Measurements from ENCODE around the gene PTCD3. TPM values are rescaled to one million over a fixed set of nuclear protein-coding genes. Genes with fewer than 3 reads are reported as not detected.

PTCD3 gene
- 100 to 1,000 TPM; 193 to 230 TPM for total RNA-seq

DNA sequence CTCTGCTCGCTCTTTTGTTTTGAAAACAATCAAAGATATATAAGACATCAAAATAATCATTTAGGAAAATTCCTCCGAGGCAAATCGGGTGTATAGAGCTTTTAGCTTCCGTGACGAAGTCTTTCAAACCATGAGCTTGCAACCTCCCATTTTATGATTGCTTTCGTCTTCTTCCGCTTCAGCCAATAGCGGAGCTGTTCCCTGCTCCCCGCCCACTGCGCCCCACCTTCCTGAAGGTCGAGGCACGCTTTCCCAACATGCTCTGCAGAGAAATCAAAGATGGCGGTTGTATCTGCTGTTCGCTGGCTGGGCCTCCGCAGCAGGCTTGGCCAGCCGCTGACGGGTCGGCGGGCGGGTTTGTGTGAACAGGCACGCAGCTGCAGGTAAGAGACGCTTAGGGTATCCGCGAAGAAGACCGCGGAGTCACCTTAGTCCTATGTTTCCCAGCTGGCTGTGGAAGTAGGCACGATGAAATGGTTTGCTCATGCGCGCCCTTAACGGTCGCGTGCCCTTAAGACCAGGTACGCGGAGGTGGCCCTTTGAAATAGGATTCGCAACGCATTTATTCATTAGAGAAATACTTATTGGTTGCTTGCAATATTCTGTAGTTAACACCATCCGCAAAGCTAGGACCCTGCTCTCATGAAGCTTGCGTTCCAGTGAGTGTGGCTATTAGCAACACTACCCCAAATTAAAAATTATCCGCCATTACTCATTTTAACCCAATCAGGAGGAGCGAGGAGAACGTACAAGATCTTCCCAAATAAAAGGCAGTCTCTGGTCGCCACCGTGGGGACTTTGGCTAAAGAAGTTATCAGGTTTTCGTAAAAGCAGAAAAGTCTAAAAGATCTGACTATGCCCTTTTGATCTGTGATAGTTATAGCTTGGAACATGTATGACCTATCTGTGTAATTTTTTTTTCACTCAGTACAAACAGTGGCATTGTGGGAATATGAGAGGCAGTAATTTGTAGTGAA, at the start of gene PTCD3:
PTCD3 (plus strand) TSS at position 267 of the 977 bp plus-strand sequence; CDS start at position 280, 13 bp downstream.
- Mint-ChIP-seq H3K27ac (peak within 1 kb of the TSS; percentile 96 to 100), H3K9me3 (no peaks in the 10 kb centered on the region), H3K36me3 (peaks cover 52 to 55% of the 10 kb centered on the region in 2 donors)
- ATAC-seq = peak; percentile 91 to 93
- peak; percentile 88 to 91 for DNase-seq (ENCODE audit: low spot score in 2 of 2)

DNA sequence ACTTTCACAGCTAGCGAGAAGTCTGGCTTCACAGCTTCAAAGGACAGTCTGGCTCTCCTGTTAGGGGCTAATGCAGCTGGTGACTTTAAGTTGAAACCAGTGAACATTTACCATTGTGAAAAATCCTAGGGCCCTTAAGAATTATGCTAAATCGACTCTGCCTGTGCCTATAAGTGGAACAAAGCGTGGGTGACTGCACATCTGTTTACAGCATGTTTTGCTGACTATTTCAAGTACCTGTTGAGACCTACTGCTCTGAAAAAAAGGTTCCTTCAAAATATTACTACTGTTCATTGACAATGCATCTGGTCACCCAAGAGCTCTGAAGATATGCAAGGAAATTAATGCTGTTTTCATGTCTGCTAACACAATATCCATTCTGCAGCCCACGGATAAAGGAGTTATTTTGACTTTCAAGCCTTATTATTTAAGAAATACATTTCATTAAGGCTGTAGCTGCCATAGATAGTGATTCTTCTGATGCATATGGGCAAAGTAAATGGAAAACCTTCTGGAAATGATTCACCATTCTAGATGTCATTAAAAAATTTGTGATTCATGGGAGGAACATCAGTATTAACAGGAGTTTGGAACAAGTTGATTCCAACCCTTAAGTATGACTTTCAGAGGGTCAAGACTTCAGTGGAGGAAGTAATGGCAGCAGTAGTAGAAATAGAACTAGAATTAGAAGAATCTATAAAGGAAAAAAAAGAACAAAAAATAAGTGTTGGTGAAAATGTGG, 49.3 kb upstream of the PTCD3 start:
- no peak for DNase-seq (ENCODE audit: low spot score in 2 of 2)
- no peaks in the 10 kb centered on the region for H3K9me3 Mint-ChIP-seq
- no peak for ATAC-seq
- peaks cover 8 to 38% of the 10 kb centered on the region in 2 donors for H3K36me3 Mint-ChIP-seq
- H3K27ac Mint-ChIP-seq = no peak overlapping the region

DNA sequence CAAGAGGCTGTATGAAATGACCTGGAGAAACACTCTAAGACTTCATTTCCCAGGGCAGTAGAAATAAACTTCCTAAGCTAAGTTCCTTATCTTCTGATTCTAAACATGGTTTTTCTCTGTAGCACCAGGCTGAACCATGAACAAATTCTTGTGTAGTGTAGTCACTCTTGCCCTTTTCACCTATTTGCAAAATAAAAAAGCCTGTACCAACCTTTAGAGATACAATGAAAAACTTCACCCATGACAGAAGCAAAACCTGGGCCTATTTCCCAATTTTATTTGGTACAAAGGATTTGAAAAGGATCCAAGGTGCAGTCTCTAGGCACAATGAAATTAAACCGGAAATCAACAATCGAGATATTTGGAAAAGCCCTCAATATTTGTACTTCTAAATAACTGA, 44.0 kb upstream of the PTCD3 start:
- ATAC-seq = no peak
- no peak for DNase-seq (ENCODE audit: low spot score in 2 of 2)
- Mint-ChIP-seq H3K9me3 (no peaks in the 10 kb centered on the region), H3K27ac (peak overlapping the region in 1 of 2 donors; percentile 28), H3K36me3 (peaks cover 43 to 47% of the 10 kb centered on the region in 2 donors)

DNA sequence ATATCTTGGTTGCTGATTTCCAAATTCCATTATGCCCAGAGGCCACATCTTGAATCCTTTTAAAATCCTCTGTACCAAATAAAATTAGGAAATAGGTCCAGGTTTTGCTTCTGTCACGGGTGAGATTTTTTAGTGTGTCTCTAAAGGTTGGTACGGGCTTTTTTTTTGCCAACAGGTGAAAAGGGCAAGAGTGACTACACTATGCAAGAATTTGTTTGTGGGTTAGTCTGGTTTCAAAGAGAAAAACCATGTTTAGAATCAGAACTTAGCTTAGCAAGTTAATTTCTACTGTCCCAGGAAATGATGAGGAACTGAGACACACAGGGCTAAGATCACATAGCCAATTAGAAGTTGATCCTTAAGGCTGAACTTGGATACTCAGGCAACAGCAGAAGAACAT, 42.0 kb upstream of the PTCD3 start:
- no peak overlapping the region for H3K27ac Mint-ChIP-seq
- no peak for DNase-seq (ENCODE audit: low spot score in 2 of 2)
- no peaks in the 10 kb centered on the region for H3K9me3 Mint-ChIP-seq
- no peak for ATAC-seq
- H3K36me3 Mint-ChIP-seq = peaks cover 43 to 55% of the 10 kb centered on the region in 2 donors

- peaks cover 55 to 59% of the 10 kb centered on the region in 2 donors for H3K36me3 Mint-ChIP-seq
Measured at GRCh38 chr2:86065512-86065911, 40.5 kb upstream of the PTCD3 start.

DNA sequence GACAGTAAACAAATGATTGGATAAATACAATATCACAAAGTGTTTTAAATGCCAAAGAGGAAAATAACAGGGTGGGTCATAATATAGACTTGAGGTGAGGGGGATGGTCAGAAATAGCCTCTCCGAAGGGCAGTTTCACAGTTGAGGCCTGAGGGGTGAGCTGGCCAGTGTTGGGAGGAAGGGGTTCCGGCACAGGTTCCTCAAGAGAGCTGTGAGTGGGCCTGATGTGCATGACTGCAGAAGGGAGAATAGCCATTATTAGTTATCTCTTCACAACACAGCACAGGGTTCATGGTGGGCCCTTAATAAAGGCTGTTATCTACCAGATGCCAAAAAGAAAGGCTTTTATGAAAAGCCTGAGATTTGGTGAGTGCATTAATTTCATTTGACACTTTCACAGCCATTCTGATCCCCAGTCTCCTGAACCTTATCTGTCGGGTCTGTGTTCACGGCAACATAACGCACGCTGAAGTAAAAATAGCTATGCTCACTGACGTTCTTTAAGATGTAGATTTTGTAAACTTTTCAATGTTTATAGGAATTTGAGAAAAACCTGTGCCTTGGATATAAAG, 39.9 kb upstream of the PTCD3 start:
- Mint-ChIP-seq H3K36me3 (peaks cover 55 to 65% of the 10 kb centered on the region in 2 donors), H3K27ac (no peak overlapping the region)

More at GRCh38 chr2:86065512-86065911, 40.5 kb upstream of the PTCD3 start:
- Mint-ChIP-seq H3K9me3 (no peaks in the 10 kb centered on the region), H3K27ac (no peak overlapping the region)
- ATAC-seq = no peak
- no peak for DNase-seq (ENCODE audit: low spot score in 2 of 2)

DNA sequence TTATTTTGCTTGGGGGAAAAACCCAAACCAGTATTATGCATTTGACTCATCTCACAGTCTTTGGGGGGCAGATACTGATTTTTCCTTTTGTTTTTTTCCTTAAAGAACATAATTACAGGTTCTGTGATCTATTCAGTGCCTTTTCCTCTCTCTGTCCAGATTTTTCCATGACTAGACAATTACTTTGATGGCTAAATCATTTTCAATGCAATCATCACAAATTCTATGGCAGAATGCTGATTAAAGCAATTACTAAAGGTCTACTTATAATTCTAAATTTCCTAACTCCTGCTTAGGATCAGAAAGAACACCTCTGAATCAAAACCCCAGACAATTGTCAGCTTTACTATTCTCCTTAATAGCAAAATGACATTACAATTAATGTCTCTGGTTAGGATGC, 39.1 kb upstream of the PTCD3 start:
- no peak for ATAC-seq
- H3K27ac Mint-ChIP-seq = no peak overlapping the region
- H3K36me3 Mint-ChIP-seq = peaks cover 58 to 73% of the 10 kb centered on the region in 2 donors

More for the DNA sequence above, 39.9 kb upstream of the PTCD3 start:
- no peak for ATAC-seq
- H3K9me3 Mint-ChIP-seq = no peaks in the 10 kb centered on the region
- no peak for DNase-seq (ENCODE audit: low spot score in 2 of 2)

DNA sequence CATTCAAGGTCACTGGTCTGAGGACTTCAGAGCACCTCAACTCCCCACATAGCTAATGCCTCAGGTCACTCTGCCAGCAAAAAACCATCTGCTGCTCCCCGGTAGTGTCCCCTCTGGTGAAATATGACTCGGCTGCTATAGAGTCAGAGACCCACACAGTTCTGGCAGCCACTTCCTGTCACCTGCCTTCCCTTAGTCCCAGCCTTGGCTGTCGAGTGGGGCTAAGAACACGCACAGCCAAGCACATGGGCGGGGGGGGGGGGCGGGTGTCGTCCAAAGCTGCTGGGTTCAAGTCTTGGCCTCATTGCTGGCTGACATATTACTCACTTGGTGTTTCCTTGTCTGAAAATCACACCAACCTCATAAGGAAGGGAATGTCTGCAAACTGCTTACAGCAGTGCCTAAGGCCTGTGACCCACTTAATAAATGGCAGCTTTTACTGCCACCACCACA, 37.9 kb upstream of the PTCD3 start:
- Mint-ChIP-seq H3K27ac (no peak overlapping the region), H3K36me3 (peaks cover 57 to 70% of the 10 kb centered on the region in 2 donors), H3K9me3 (no peaks in the 10 kb centered on the region)
- peak in 1 of 2 donors; percentile 72 for DNase-seq (ENCODE audit: low spot score in 2 of 2)
- ATAC-seq = peak; percentile 84 to 100

More for the DNA sequence above, 39.1 kb upstream of the PTCD3 start:
- H3K9me3 Mint-ChIP-seq = no peaks in the 10 kb centered on the region
- no peak for DNase-seq (ENCODE audit: low spot score in 2 of 2)

DNA sequence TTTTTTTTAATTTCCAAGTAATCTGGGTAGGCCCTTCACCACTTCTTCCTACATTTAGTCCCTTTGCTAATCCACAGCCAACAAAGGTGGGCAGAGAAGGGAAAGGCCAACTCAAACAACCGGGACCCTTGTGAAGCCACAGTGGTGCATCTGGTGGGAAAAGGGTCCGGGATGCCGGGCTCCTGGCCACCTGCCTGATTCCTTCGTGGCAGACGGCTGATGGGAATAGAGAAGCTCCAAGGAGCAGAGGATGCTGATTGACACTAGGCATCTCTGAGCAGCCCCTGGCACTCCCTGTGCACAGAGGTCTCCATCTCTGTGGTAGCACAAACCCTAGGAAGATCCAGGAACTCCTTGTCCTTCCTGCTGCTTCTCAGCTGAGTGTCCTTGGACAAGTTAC, 37.4 kb upstream of the PTCD3 start:
- DNase-seq (ENCODE audit: low spot score in 2 of 2) (no peak), ATAC-seq (no peak)
- no peaks in the 10 kb centered on the region for H3K9me3 Mint-ChIP-seq
- peaks cover 58 to 65% of the 10 kb centered on the region in 2 donors for H3K36me3 Mint-ChIP-seq
- no peak overlapping the region for H3K27ac Mint-ChIP-seq

DNA sequence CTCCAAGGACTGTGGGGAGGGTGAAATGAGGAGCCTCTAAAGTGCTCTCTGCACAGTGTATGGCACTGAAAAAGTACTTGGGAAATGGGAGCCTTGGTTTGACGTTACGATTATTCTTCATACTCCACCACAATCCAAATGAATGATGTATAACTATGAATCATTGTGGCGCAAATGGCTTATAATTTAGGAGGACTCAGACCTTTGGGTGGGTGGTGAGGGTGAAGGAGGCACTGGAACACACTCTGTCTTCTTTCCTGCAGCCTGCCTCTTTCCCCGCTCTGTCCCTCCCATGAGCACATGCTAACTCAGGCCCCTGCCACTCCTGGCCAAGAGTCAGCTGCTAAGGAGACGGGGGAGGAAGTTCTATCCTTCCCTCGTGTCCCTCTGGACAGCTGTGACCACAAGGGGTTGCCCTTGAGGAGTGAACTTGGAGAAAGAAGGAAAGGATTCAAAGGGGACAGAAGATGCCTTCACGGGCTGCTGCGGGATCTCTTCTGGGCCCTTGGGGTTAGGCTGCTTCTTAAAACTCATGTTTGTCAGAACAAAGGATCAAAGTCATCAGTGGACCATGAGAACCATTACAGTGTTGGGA, 36.8 kb upstream of the PTCD3 start:
- peak overlapping the region; percentile 12 to 63 for H3K27ac Mint-ChIP-seq

DNA sequence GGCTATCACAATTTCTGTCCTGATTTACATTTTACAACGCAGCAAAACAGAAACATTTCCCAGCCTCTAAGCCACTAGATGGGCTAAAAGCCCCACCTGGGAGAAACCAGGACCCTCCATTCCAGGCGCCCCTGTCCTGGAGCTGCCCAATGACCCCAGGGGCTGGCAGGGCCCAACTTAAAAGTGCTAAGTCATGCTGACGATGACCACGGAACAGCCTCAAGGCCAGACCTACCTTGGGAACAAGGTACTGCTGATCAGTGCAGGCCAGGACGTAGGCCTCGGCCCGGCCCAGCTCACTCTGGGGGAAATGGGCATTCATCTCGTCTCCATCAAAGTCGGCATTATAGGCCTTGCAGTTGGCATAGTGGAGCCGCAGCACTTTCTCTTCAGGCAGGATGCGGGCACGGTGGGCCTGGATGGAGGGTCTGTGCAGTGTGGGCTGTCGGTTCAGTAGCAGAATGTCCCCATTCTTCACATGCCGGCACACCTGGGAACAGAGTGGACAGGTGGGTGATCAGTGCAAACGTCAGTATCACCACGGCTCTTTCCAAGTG, 36.2 kb upstream of the PTCD3 start:
- ATAC-seq = no peak
- H3K9me3 Mint-ChIP-seq = no peaks in the 10 kb centered on the region
- H3K27ac Mint-ChIP-seq = no peak overlapping the region
- no peak for DNase-seq (ENCODE audit: low spot score in 2 of 2)
- peaks cover 53% of the 10 kb centered on the region in 2 donors for H3K36me3 Mint-ChIP-seq

More for the DNA sequence above, 36.8 kb upstream of the PTCD3 start:
- peaks cover 58 to 60% of the 10 kb centered on the region in 2 donors for H3K36me3 Mint-ChIP-seq
- no peak for DNase-seq (ENCODE audit: low spot score in 2 of 2)
- H3K9me3 Mint-ChIP-seq = no peaks in the 10 kb centered on the region
- ATAC-seq = no peak

DNA sequence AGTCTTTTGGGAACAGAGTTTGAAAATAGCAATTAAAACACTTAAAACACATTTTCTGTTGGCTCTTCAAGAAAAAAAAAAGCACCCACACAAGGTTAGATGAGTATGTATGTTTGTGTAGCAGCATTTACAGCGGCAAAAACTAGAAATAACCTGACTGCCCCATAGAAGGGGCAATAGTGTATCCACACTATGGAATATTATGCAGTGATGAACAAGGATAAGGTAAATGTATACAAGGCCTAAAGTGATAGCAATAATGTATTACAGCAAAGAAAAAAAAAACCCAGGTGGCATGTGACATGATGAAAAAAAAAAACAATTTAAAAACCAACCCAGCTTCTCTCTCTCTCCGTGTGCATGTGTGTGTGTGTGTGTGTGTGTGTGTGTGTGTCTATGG, 35.2 kb upstream of the PTCD3 start:
- no peak for DNase-seq (ENCODE audit: low spot score in 2 of 2)
- Mint-ChIP-seq H3K36me3 (peaks cover 43% of the 10 kb centered on the region in 2 donors), H3K27ac (no peak overlapping the region), H3K9me3 (no peaks in the 10 kb centered on the region)
- no peak for ATAC-seq

DNA sequence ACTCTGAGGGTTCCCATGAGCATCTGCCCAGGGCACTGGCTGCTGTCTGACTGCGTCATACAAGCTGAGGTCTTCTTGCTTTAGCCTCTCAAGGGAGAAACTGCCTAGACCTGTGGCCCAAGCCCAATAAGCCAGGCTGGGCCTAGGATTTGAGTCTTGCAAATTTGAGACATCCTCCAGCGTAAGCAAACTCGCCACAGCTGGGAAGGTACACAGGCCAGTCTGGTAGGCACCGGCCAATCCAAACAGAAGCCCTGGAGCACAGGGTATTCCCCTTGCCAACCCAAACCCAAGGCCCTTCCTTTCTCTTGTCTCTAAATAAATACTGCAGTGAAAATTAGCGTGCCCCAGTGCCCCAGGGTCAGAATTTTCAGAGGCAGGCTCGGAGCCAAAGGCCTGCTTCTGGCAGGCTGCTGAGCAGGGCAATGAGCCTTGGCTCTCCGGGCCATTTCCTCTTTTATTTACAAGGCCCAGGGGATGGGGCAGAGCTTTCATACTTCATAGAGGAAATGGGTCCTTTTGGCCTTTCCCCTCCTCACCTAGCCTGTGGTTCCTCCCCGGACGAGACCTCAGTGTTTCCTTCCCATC, 33.7 kb upstream of the PTCD3 start:
- H3K27ac Mint-ChIP-seq = peak overlapping the region in 1 of 2 donors; percentile 70
- ATAC-seq (no peak), DNase-seq (ENCODE audit: low spot score in 2 of 2) (no peak)
- no peaks in the 10 kb centered on the region for H3K9me3 Mint-ChIP-seq
- peaks cover 34 to 43% of the 10 kb centered on the region in 2 donors for H3K36me3 Mint-ChIP-seq

GRCh38 chr2:86073225-86073624, 32.8 kb upstream of the PTCD3 start:
- Mint-ChIP-seq H3K27ac (peak overlapping the region in 1 of 2 donors; percentile 70), H3K36me3 (peaks cover 31 to 46% of the 10 kb centered on the region in 2 donors), H3K9me3 (no peaks in the 10 kb centered on the region)
- ATAC-seq (no peak), DNase-seq (ENCODE audit: low spot score in 2 of 2) (no peak)

GRCh38 chr2:86074256-86074655, 31.8 kb upstream of the PTCD3 start:
- no peaks in the 10 kb centered on the region for H3K9me3 Mint-ChIP-seq
- no peak overlapping the region for H3K27ac Mint-ChIP-seq
- ATAC-seq (no peak), DNase-seq (ENCODE audit: low spot score in 2 of 2) (no peak)
- H3K36me3 Mint-ChIP-seq = peaks cover 30 to 45% of the 10 kb centered on the region in 2 donors

GRCh38 chr2:86074811-86075210, 31.2 kb upstream of the PTCD3 start:
- Mint-ChIP-seq H3K9me3 (no peaks in the 10 kb centered on the region), H3K27ac (no peak overlapping the region)
- no peak for DNase-seq (ENCODE audit: low spot score in 2 of 2)

More at GRCh38 chr2:86074811-86075210, 31.2 kb upstream of the PTCD3 start:
- H3K36me3 Mint-ChIP-seq = peaks cover 27 to 41% of the 10 kb centered on the region in 2 donors
- ATAC-seq = no peak
